ENCODE results near the gene GRB2.
"Not testable (repeated sequence)": the region's sequence is repeated elsewhere in the genome, so short reads cannot be mapped to it uniquely, and the experiment has no call there.

GRB2 gene

GRCh38 chr17:75350029-75350428, 55.4 kb downstream of the GRB2 start:
- no peak for DNase-seq (ENCODE audit: low spot score)

GRCh38 chr17:75349589-75349988, 55.9 kb downstream of the GRB2 start:
- no peak for DNase-seq (ENCODE audit: low spot score)

GRCh38 chr17:75348386-75349012, 57.0 kb downstream of the GRB2 start:
- DNase-seq (ENCODE audit: low spot score): no peak

- DNase-seq (ENCODE audit: low spot score): no peak
These were observed 58.6 kb downstream of the GRB2 start for GRCh38 chr17:75346906-75347305.

GRCh38 chr17:75346368-75346767, 59.1 kb downstream of the GRB2 start:
- DNase-seq (ENCODE audit: low spot score): not testable (repeated sequence)

- DNase-seq (ENCODE audit: low spot score): no peak
These were observed 59.8 kb downstream of the GRB2 start for GRCh38 chr17:75345514-75346167.

GRCh38 chr17:75344666-75345065, 60.8 kb downstream of the GRB2 start:
- DNase-seq (ENCODE audit: low spot score): no peak

GRCh38 chr17:75342996-75343395, 62.5 kb downstream of the GRB2 start:
- no peak for DNase-seq (ENCODE audit: low spot score)

- DNase-seq (ENCODE audit: low spot score): no peak
These were observed 63.5 kb downstream of the GRB2 start for GRCh38 chr17:75341784-75342486.

- DNase-seq (ENCODE audit: low spot score): no peak
These were observed 64.8 kb downstream of the GRB2 start for GRCh38 chr17:75340631-75341030.

GRCh38 chr17:75339971-75340370, 65.5 kb downstream of the GRB2 start:
- no peak for DNase-seq (ENCODE audit: low spot score)

GRCh38 chr17:75338335-75338734, 67.1 kb downstream of the GRB2 start:
- no peak for DNase-seq (ENCODE audit: low spot score)

- DNase-seq (ENCODE audit: low spot score): no peak
These were observed 70.2 kb downstream of the GRB2 start for GRCh38 chr17:75335315-75335714.

- DNase-seq (ENCODE audit: low spot score): no peak
These were observed 70.8 kb downstream of the GRB2 start for GRCh38 chr17:75334723-75335122.

GRCh38 chr17:75331671-75332070, 73.8 kb downstream of the GRB2 start:
- DNase-seq (ENCODE audit: low spot score): no peak

GRCh38 chr17:75327757-75328156, 77.7 kb downstream of the GRB2 start:
- DNase-seq (ENCODE audit: low spot score): no peak

- no peak for DNase-seq (ENCODE audit: low spot score)
These were observed 79.1 kb downstream of the GRB2 start for GRCh38 chr17:75326226-75326848.

GRCh38 chr17:75325827-75326225, 79.7 kb downstream of the GRB2 start:
- no peak for DNase-seq (ENCODE audit: low spot score)

GRCh38 chr17:75325348-75325747, 80.1 kb downstream of the GRB2 start:
- no peak for DNase-seq (ENCODE audit: low spot score)

GRCh38 chr17:75321506-75321905, 84.0 kb downstream of the GRB2 start:
- no peak for DNase-seq (ENCODE audit: low spot score)

GRCh38 chr17:75319904-75320691, 85.4 kb downstream of the GRB2 start:
- DNase-seq (ENCODE audit: low spot score): no peak

- DNase-seq (ENCODE audit: low spot score): no peak
These were observed 86.8 kb downstream of the GRB2 start for GRCh38 chr17:75318615-75319222.

All from left forelimb (tissue), 1 donor.